GM12874 (cell line): ENCODE data around the gene NCOA3.

ENCODE experiments used
- TF ChIP-seq, protein P1 (sequence below): IDR thresholded peaks from 2 replicates; pipeline ENCODE4 v1.5.1; 2011; ENCODE audit warnings: low read depth, mild to moderate bottlenecking, control low read depth, low read length, moderate library complexity; ENCODE audit not compliant: insufficient read depth

NCOA3 gene

DNA sequence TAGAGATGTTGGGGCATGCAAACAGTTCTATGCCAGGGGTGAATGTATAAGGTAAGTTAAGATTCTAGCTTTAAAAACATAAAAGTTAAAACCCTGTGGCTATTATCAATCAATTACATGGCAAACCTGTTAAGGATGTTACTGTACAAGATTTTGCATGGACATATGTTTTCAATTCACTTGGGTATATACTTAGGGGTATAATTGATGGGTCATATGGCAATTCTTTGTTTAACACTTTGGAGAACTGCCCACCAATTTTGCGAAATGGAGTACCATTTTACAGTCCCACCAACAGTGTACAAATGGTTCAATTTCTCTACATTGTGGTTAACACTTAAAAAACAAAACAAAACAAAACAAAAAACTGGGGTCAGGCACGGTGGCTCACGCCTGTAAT lies 9.4 kb upstream of the NCOA3 start:
- TF ChIP-seq, protein P1, sequence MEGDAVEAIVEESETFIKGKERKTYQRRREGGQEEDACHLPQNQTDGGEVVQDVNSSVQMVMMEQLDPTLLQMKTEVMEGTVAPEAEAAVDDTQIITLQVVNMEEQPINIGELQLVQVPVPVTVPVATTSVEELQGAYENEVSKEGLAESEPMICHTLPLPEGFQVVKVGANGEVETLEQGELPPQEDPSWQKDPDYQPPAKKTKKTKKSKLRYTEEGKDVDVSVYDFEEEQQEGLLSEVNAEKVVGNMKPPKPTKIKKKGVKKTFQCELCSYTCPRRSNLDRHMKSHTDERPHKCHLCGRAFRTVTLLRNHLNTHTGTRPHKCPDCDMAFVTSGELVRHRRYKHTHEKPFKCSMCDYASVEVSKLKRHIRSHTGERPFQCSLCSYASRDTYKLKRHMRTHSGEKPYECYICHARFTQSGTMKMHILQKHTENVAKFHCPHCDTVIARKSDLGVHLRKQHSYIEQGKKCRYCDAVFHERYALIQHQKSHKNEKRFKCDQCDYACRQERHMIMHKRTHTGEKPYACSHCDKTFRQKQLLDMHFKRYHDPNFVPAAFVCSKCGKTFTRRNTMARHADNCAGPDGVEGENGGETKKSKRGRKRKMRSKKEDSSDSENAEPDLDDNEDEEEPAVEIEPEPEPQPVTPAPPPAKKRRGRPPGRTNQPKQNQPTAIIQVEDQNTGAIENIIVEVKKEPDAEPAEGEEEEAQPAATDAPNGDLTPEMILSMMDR = no peak

DNA sequence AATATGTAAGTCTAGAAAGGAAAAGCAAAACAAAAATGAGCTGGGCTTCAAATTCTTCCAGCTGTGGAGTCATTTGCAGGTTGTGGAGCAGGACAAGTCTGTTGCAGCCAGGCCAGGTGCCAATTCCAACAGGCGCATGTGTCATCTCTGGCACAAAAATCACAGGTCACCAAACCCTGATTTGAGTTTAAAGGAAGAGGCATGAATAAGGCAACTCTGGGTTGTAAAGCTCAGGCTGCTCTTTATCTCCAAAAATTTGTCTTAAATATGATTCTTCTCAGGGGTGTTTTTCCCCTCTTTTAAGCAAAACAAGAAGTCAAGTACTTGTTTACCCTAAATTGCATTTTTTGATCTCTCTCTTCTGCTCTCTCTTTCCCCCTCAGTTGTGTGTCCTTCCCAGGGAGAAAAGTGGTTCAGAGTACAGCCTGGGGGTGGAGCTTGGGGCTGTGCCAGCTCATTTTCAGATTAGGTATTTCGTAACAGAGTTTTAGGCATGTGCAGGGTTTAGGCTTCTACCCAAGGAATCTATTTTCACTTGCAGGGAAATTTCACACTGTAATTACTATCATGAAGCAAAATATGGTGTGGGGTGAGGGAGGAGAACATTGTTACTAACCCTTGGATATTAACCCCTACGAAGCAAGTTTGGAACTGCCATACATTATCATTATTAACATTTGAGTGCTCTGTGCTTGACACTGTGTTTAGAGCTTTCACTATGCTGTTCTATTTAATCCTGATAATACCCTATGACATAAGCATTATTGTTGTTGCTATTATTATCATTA lies 8.3 kb upstream of the NCOA3 start:
- TF ChIP-seq, protein P1 = no peak

DNA sequence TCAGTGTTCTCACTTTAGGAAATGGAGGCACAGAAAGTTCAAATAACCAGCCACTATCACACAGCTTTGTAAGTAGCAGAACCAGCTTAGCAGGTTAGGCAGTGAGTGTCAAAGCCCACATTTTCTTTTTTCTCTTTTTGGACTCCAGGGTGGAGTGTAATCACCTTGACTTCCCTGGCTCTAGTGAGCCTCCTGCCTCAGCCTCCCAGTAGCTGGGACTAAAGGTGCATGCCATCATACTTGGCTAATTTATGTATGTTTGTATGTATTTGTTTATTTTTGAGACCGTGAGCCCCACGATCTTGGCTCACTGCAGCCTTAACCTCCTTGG lies 7.8 kb upstream of the NCOA3 start:
- TF ChIP-seq, protein P1 = no peak

DNA sequence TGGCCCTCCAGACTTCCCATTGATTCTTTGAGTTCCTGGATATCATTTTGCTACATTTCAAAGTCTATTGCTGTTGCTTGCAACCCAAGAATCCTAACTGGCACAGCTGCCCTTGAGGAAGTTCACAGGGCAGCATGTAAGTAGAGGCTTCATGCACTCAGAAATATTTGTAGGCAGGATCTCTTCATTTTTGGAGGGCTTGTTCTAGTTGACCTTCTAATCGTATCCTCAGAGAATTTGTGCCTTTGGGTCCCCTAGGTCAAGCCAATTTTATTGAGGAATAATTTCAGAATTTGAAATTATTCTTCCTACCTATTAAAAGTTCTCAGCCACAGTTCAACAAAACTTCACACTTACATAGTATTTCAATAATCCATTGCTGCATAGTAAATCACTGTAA lies 5.6 kb upstream of the NCOA3 start:
- TF ChIP-seq, protein P1 = no peak

DNA sequence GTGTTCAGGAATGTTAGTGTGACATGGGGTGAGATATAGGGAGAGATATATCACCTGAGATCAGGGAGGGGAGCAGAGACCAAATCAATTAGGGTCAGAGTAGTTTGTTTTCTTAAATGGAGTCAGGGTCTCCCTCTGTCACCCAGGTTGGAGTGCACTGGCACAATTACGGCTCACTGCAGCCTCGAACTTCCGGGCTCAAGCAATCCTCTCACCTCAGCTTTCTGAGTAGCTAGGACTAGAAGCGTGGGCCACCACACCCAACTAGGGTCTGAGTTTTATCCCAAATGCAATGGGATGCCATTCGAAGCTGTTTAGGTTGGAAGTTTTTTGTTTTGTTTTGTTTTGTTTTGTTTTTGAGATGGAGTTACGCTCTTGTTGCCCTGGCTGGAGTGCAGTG lies 3.1 kb upstream of the NCOA3 start:
- TF ChIP-seq, protein P1 = no peak

DNA sequence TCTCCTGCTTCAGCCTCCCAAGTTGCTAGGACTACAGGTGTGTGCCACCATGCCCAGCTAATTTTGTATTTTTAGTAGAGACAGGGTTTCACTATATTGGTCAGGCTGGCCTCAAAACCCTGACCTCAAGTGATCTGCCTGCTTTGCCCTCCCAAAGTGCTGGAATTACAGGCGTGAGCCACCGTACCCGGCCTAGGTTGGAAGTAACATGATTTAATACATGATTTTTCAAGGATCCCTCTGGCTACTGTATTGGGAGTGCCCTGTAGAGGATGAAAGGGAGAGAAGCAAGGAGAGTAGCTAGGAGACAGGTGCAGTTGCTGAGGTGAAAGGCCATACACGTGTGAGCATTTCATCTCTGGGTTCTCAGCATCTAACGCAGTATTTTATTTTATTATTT lies 2.6 kb upstream of the NCOA3 start:
- TF ChIP-seq, protein P1 = no peak

DNA sequence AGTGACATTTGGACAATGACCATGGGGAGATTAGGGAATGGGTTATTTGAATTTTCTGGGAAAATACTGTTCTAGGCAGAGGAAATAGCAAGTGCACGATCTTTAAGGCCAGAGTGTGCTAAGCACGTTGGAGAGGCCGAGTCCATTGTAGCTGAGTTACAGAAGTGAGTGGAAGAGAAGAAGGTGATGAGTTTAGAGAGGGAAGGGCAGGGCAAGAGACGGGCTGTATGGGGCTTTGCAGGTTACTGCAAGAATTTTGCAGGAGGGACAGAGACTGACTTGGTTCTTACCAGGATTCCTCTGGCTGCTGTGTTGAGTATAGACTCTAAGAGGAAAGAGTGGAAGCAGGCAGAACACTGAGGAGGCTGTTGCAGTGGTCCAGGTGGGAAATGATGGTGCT lies 1.1 kb upstream of the NCOA3 start:
- TF ChIP-seq, protein P1 = no peak
